ENCODE measurements around the gene CDH13. TPM values are rescaled to one million over a fixed set of nuclear protein-coding genes. Genes with fewer than 3 reads are reported as not detected.

CDH13 gene
- total RNA-seq, 4 donors from 2014 or later, result 6.4 to 19.7 (median 11.7) TPM

DNA sequence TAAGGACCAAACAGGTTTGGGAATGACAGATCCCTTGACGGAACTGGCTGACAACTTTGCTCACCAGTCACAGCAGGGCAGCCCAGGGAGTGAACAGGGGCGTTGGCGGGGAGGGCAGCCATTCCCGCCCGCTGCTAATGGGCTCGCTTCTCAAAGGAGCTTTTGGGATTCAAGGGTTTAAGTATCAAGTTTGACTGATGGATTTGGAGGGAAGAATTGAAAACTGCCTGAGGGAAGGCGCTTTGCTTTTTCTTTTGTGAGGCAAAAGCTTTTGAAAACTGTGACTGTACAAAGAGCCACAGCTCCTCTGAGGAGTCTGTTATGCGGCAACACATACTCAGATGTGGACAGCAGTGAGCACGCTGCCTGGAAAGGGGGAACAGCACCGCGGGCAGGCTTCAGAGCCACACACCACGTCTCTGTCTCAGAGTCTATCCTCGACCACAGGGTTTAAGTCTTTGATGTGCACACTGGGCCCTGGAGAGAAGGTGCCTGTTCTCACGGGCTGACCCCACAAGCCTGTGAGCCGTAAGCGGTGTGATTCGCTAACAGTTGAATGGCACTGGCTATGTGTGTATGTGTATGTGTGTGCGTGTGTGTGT lies 1101.1 kb downstream of the CDH13 start:
- TF ChIP-seq, protein P1, sequence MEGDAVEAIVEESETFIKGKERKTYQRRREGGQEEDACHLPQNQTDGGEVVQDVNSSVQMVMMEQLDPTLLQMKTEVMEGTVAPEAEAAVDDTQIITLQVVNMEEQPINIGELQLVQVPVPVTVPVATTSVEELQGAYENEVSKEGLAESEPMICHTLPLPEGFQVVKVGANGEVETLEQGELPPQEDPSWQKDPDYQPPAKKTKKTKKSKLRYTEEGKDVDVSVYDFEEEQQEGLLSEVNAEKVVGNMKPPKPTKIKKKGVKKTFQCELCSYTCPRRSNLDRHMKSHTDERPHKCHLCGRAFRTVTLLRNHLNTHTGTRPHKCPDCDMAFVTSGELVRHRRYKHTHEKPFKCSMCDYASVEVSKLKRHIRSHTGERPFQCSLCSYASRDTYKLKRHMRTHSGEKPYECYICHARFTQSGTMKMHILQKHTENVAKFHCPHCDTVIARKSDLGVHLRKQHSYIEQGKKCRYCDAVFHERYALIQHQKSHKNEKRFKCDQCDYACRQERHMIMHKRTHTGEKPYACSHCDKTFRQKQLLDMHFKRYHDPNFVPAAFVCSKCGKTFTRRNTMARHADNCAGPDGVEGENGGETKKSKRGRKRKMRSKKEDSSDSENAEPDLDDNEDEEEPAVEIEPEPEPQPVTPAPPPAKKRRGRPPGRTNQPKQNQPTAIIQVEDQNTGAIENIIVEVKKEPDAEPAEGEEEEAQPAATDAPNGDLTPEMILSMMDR (IDR thresholded peaks at IDR 0.05; ENCODE audit: low read depth), result no peak

DNA sequence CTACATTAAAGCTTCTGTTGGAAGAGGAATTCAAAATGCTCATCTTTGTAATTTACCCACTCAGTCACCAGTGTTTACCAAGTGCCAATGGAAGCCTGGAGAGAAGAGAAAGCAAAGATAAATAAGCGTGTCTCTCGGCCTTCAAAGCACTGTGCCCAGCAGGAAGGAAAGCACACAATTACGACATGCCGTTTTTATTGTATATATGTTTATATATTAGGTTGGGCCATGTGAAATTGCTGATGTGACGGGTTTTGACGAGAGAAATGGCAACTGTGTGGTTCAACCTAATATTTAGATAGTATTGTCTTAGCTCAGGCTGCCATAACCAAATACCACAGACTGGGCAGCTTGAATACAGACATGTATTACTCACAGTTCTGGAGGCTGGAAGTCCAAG lies 1101.7 kb downstream of the CDH13 start:
- TF ChIP-seq, protein P1 (IDR thresholded peaks at IDR 0.05; ENCODE audit: low read depth), result no peak

DNA sequence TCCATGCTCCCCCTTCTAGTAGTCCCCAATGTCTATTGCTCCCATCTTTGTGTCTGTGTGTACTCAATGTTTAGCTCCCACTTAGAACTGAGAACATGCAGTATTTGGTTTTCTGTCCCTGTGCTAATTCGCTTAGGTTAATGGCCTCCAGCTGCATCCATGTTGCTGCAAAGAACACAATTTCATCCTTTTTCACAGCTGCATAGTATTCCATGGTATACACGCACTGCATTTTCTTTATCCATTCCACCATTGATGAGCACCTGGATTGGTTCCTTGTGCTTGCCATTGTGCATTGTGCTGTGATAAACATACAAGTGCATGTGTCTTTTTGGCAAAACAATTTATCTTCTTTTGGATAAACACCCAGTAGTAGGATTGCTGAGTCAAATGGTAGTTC lies 1104.0 kb downstream of the CDH13 start:
- TF ChIP-seq, protein P1 (IDR thresholded peaks at IDR 0.05; ENCODE audit: low read depth), result no peak

DNA sequence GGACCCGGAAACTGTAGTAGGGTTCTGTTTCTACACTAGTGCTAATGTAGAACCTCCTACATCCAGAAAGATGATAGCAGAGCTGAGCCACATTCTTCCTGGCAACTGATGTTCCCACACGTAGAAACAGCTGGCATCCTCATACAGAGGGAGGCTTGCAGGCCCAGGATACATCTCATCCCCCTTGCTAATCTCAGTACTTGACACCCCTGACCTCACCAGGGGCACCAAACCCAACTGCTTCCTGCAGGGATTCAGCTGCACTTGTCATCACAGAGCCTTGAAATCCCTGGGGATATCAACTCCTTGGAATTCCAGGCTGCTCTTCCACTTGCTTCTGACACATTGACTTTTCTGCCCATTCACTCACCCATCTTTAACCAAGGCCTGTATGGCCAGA lies 1105.8 kb downstream of the CDH13 start:
- TF ChIP-seq, protein P1 (IDR thresholded peaks at IDR 0.05; ENCODE audit: low read depth), result no peak

DNA sequence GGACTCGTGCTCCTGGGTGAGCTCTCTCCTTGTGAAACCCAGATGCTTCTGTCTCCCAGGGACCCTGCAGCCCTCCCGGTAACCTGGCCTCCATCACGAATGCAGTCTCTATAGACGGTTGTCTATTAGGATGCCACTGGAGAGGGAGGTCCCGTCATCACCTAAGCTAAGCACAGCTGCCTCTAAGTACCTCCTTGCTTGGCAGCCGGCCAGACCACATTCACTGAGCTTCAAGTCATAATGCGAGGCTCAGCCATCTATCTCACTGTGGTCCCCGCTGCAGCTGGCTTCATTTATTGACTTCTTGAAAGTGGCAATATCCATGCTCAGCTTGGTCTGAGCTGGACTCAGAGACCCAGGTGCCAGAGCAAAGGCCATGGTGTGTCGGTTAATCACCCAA lies 1106.5 kb downstream of the CDH13 start:
- TF ChIP-seq, protein P1 (IDR thresholded peaks at IDR 0.05; ENCODE audit: low read depth), result no peak

DNA sequence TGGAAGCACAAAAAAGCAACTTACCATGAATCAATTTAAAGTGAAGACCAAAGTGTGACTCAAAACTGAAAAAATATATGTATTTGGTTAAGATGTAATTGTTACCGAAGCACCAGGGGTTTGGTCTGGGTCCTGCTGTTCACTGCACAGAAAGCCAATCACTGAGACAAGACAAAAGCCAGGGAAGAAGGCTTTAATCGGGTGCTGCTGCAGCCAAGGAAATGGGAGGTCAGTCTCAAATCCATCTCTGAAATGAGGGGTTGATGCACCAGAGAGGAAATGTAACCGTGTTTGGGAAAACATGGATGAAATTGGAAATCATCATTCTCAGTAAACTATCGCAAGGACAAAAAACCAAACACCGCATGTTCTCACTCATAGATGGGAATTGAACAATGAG lies 1107.4 kb downstream of the CDH13 start:
- TF ChIP-seq, protein P1 (IDR thresholded peaks at IDR 0.05; ENCODE audit: low read depth), result no peak

DNA sequence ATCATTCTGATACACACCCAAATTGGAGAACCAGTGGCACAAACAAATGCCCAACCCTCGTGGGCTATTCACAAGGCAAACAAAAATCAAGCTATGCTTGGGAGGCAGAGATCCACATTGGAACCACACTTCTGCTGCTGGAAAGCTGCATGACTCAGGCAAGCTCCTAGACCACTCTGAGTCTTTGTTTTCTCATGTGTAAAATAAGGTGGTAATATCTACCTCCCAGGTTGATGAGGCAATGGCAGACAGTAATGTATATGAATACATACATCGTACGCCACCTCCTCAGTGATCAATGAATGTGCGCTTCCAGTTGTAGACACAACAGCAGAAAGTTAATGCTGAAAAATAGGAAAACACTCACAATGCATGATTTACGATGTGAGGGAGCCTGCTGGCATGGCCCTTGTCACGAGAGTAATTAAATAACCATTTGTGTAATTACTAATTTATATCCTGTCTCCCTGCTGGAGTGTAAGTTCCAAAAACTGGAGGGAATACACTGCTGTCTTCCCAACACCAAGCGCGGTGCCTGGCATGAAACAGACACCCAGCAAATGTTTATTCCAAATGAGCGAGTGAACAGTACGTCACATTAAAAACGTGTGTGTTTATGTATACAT lies 1111.1 kb downstream of the CDH13 start:
- TF ChIP-seq, protein P1 (IDR thresholded peaks at IDR 0.05; ENCODE audit: low read depth), result no peak
